Tibial artery (tissue), 4 donors: Measurements from ENCODE around the gene PBX2.
A peak's percentile ranks its signal among the peaks of the same experiment; 100 is the strongest.
"Not testable (repeated sequence)": the region's sequence is repeated elsewhere in the genome, so short reads cannot be mapped to it uniquely, and the experiment has no call there.

Experiments used
- DNase-seq, 2 donors: peaks; one replicate each; pipeline ENCODE4 v3.0.0-alpha.2; 2019
- H3K27ac ChIP-seq, 2 donors: fragments of 200-600 bp; sonication (generic) in 1 of 2; 1 replicate in 1 of 2; 2 replicates in 1 of 2; pipeline ENCODE4 v1.5.1; 2018 to 2019; ENCODE audit warnings: mild to moderate bottlenecking in 1 of 2
- H3K27me3 ChIP-seq, 2 donors: fragments of 200-600 bp; sonication (generic) in 1 of 2; one replicate each; pipeline versions ENCODE4 v1.5.1 to v1.6.0; 2016 to 2019
- H3K36me3 ChIP-seq, 3 donors: fragments of 200-600 bp; sonication (generic) in 2 of 3; one replicate each; pipeline ENCODE4 v1.5.1; 2016 to 2019; ENCODE audit warnings: mild to moderate bottlenecking in 2 of 3
- H3K4me1 ChIP-seq, 4 donors: fragments of 200-600 bp; sonication (generic) in 2 of 4; 1 replicate in 3 of 4; 2 replicates in 1 of 4; pipeline ENCODE4 v1.5.1; 2016 to 2019
- H3K4me3 ChIP-seq, 2 donors: fragments of 200-600 bp; sonication (generic) in 1 of 2; 1 replicate in 1 of 2; 2 replicates in 1 of 2; pipeline ENCODE4 v1.5.1; 2018 to 2019; ENCODE audit warnings: mild to moderate bottlenecking in 2 of 2
- H3K9me3 ChIP-seq, 3 donors: fragments of 200-600 bp; sonication (generic) in 1 of 3; one replicate each; pipeline ENCODE4 v1.5.1; 2016 to 2019
- intact Hi-C: fragments of 100-400 bp; cut with DNase I; formaldehyde crosslinking; loops from one replicate; pipeline ENCODE4 v1.15.0; 2023; ENCODE audit warnings: low total_unique reads
- TF ChIP-seq, protein P1 (sequence below), 2 experiments: fragments of 200-600 bp in 1 of 2; fragments of 450-650 bp in 1 of 2; IDR thresholded peaks; one replicate each; pipeline ENCODE4 v1.5.1; 2017 to 2019; ENCODE audit warnings: antibody characterized with exemption in 2 of 2, mild to moderate bottlenecking in 1 of 2, moderate library complexity in 1 of 2

PBX2 gene

DNA sequence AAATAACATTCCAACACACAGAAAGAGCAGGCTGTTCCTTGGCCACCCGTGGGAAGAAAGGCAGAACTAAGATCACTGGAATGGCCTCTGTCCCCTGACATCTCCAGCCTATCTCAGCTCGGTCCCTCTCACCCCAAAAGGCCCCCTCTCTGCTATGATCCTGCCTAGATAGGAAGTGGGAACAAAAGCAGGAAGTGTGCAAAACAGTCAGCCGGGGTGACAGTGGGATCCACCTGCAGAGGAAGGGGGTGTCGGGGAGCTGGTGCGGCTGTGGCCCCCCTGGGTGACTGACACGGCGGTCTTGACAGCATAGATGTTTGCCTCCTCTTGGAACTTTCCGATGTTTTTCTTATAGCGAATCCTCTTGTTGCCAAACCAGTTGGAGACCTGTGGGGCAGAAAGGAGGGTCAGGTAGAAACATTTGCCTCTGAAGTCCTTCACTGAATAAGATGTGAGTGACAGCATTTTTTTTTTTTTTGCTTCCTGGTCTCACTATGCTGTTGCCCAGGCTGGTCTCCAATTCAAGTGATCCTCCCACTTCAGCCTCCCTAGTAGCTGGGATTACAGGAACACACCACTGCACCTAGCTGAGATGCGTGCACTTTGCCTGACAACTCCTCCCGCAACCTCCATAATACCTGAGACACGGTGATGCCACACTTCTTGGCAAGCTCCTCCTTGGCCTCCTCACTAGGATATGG lies 2.8 kb downstream of the PBX2 start:
- Histone ChIP-seq H3K4me3 (no peak overlapping the region), H3K36me3 (peaks cover 12 to 39% (median 31%) of the 10 kb centered on the region in 3 donors), H3K9me3 (no peaks in the 10 kb centered on the region), H3K27me3 (no peaks in the 10 kb centered on the region), H3K27ac (peak overlapping the region; percentile 76 to 92), H3K4me1 (peaks cover 0 to 56% (median 42%) of the 10 kb centered on the region in 4 donors)
- TF ChIP-seq, protein P1, sequence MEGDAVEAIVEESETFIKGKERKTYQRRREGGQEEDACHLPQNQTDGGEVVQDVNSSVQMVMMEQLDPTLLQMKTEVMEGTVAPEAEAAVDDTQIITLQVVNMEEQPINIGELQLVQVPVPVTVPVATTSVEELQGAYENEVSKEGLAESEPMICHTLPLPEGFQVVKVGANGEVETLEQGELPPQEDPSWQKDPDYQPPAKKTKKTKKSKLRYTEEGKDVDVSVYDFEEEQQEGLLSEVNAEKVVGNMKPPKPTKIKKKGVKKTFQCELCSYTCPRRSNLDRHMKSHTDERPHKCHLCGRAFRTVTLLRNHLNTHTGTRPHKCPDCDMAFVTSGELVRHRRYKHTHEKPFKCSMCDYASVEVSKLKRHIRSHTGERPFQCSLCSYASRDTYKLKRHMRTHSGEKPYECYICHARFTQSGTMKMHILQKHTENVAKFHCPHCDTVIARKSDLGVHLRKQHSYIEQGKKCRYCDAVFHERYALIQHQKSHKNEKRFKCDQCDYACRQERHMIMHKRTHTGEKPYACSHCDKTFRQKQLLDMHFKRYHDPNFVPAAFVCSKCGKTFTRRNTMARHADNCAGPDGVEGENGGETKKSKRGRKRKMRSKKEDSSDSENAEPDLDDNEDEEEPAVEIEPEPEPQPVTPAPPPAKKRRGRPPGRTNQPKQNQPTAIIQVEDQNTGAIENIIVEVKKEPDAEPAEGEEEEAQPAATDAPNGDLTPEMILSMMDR (IDR thresholded peaks at IDR 0.05) = no peak
- intact Hi-C loops = no loop called here
- no peak for DNase-seq

DNA sequence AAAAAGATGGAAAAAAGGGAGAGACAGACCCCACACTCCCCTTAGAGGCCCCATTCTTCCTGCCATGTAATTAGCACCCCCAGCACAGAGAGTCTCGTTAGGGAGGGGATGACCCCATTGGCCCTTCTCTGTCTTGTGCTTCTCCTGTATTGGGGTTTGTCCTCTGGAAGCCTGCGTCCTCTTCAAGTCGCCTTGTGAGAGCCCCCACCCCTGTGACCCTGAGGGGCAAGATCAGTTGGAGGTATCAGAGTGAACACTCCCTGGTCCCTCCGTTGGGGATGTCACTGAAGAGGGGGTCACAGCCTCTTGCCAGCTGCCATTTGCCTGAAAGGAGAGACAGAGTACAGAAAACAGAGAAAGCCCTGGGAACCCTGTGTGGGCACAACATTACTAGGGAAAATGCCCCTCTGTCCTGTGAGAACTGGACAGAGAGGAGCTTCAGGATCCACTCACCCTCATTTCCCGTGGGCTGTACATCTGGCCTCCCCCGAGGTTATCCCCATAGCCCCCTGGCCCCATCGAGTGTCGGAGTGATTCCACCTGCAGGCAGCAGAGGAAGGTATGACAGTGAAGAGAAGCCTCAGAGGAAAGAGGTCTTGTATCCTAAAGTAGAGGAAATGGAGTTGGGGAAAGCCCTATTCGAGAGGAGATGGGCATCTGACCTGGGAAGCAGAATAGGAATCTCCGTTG lies 3.7 kb downstream of the PBX2 start:
- DNase-seq, intact Hi-C loops, H3K4me3 ChIP-seq, H3K27me3 ChIP-seq, H3K9me3 ChIP-seq: not testable (repeated sequence)
- Histone ChIP-seq H3K27ac (peak overlapping the region; percentile 76 to 92), H3K4me1 (peaks cover 0 to 59% (median 41%) of the 10 kb centered on the region in 4 donors), H3K36me3 (peaks cover 14 to 48% (median 32%) of the 10 kb centered on the region in 3 donors)

DNA sequence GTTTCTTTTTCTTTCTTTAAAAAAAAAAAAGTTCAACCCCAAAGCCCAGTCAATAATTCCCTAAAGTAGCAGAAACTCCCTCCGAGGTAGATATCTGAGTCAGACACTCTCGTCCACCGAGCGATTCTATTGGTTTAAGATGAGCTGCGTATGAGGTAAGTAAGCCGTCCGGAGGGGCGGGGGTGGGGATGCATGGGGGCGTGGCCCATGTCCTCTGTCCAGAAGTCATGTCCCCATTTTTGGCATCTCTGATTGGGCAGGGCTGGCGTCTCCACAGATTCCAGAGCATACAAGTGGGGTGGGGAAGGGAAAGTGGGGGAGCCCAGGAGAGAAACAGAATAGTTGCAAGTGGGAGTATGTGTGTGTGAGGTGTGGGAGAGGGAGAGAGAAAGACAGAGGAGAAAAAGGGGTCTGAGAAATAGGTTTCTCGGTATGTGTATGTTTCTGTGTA lies 4.3 kb downstream of the PBX2 start:
- peak; percentile 91 to 96 for DNase-seq
- Histone ChIP-seq H3K36me3 (peaks cover 20 to 54% (median 38%) of the 10 kb centered on the region in 3 donors), H3K27ac (peak overlapping the region; percentile 76 to 92), H3K4me1 (peaks cover 0 to 53% (median 39%) of the 10 kb centered on the region in 4 donors)
- intact Hi-C loops, H3K9me3 ChIP-seq, H3K4me3 ChIP-seq, H3K27me3 ChIP-seq: not testable (repeated sequence)

DNA sequence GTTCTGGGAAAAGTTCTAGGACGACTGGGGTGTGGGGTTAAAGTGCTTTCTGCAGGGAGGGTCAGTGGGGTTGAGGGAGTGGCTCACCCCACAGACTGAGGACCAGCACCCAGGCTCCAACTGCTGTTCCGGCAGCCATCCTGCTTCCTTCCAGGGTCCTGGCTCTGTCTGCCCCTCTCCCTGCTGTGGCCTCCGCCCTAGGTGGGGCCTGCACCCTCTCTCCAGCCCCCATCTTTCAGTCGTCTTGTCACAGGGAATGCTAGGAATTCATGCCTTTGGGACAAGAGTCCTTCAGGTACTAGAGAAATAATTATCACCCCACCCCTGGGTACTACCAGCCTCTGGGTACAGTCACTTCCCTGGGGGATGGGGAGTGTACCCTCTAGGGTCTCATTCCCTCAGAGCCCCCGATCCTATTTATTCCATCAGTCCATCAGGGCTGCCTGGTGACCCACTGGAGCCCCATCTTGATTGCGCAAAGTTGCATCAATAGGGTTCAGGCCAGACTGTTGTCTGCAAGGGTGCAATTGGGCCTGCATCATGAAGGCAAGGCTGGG lies 5.8 kb downstream of the PBX2 start, which contains the start of gene AGER:
AGER (minus strand) TSS at position 170 of the 557 bp plus-strand sequence; CDS start at position 139, 31 bp downstream.
- Histone ChIP-seq H3K4me3 (no peak within 1 kb of the TSS), H3K27me3 (no peaks in the 10 kb centered on the region), H3K4me1 (peaks cover 0 to 58% (median 44%) of the 10 kb centered on the region in 4 donors), H3K9me3 (no peaks in the 10 kb centered on the region), H3K36me3 (peaks cover 21 to 66% (median 50%) of the 10 kb centered on the region in 3 donors), H3K27ac (peak within 1 kb of the TSS; percentile 76 to 92)
- TF ChIP-seq, protein P1 (IDR thresholded peaks at IDR 0.05) = no peak
- peak in 1 of 2 donors; percentile 62 for DNase-seq
- intact Hi-C loops = no loop called here

DNA sequence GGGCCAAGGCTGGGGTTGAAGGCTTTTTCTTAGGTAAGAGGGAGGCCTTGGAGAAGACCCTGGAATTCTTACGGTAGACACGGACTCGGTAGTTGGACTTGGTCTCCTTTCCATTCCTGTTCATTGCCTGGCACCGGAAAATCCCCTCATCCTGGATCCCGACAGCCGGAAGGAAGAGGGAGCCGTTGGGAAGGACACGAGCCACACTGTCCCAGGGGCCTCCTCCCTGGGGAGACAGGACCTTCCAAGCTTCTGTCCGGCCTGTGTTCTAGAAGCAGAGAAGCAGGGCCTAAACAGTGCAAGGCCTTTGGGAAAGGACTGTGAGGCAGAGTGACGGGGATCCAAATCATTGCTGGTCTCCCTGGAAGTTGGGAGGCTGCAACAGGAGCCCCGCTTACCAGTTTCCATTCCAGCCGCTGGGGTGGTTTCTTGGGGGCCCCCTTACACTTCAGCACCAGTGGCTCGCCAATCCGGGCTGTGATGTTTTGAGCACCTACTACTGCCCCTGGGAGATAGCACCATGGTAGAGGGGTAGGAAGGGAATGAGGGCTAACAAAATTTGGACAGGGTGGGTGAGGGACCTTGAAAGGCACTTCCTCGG lies 6.4 kb downstream of the PBX2 start:
- Histone ChIP-seq H3K4me1 (peaks cover 0 to 57% (median 43%) of the 10 kb centered on the region in 4 donors), H3K27me3 (no peaks in the 10 kb centered on the region), H3K9me3 (no peaks in the 10 kb centered on the region), H3K36me3 (peaks cover 21 to 66% (median 50%) of the 10 kb centered on the region in 3 donors), H3K27ac (peak overlapping the region; percentile 50 to 92), H3K4me3 (no peak overlapping the region)
- intact Hi-C loops = no loop called here
- TF ChIP-seq, protein P1 (IDR thresholded peaks at IDR 0.05) = no peak
- DNase-seq = no peak

DNA sequence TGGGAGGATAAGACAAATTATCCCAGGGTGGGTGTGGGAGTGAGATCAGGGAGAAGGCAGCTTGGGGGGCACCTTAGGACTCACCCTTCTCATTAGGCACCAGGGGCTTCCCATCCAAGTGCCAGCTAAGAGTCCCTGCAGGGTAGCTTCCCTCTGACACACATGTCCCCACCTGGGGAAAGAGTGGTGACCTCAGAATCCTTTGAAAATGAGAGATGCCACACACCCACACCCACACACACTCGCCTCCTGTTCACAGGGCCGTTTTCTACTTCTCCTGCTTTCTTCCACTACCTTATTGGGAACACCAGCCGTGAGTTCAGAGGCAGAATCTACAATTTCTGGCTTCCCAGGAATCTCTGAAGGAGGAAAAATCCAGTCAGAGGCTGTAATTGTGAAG lies 7.0 kb downstream of the PBX2 start:
- intact Hi-C loops = no loop called here
- no peak overlapping the region for H3K4me3 ChIP-seq
- H3K36me3 ChIP-seq = peaks cover 21 to 66% (median 50%) of the 10 kb centered on the region in 3 donors
- TF ChIP-seq, protein P1 (IDR thresholded peaks at IDR 0.05) = no peak
- H3K4me1 ChIP-seq = peaks cover 0 to 52% (median 38%) of the 10 kb centered on the region in 4 donors
- no peaks in the 10 kb centered on the region for H3K9me3 ChIP-seq
- H3K27ac ChIP-seq = peak overlapping the region; percentile 50 to 92
- DNase-seq = no peak
- H3K27me3 ChIP-seq = no peaks in the 10 kb centered on the region
